ENCODE results near the gene REEP1.

REEP1 gene

GRCh38 chr2:86216575-86217555 lies 120.6 kb downstream of the REEP1 start:
- no peaks in the 10 kb centered on the region for H3K9me3 ChIP-seq (ENCODE audit: control insufficient read depth, insufficient read depth, low read length)
- no peak overlapping the region for H3K4me3 ChIP-seq (ENCODE audit: low read length)
- H3K4me1 ChIP-seq (ENCODE audit: control insufficient read depth, insufficient read depth, low read length), result no peaks in the 10 kb centered on the region
- peaks cover 4% of the 10 kb centered on the region; the same call in 1 of the 2 replicates for H3K36me3 ChIP-seq (ENCODE audit: control insufficient read depth, insufficient read depth, low read length)
- no peaks in the 10 kb centered on the region for H3K27me3 ChIP-seq (ENCODE audit: control insufficient read depth, insufficient read depth, low read length)
- no peak for DNase-seq (ENCODE audit: low read depth, low spot score)
- no peak overlapping the region for H3K27ac ChIP-seq (ENCODE audit: low read length)
- no CpG with 5 or more reads among the region's 13 CpGs for WGBS (ENCODE audit: insufficient coverage, insufficient read length)

GRCh38 chr2:86214503-86214832 lies 123.0 kb downstream of the REEP1 start:
- H3K9me3 ChIP-seq (ENCODE audit: control insufficient read depth, insufficient read depth, low read length), result no peaks in the 10 kb centered on the region
- no peak for DNase-seq (ENCODE audit: low read depth, low spot score)
- no peak overlapping the region for H3K4me3 ChIP-seq (ENCODE audit: low read length)
- WGBS (ENCODE audit: insufficient coverage, insufficient read length), result no CpG with 5 or more reads among the region's 2 CpGs
- H3K36me3 ChIP-seq (ENCODE audit: control insufficient read depth, insufficient read depth, low read length), result peaks cover 7% of the 10 kb centered on the region; the same call in 1 of the 2 replicates
- H3K27ac ChIP-seq (ENCODE audit: low read length), result no peak overlapping the region
- no peaks in the 10 kb centered on the region for H3K27me3 ChIP-seq (ENCODE audit: control insufficient read depth, insufficient read depth, low read length)
- H3K4me1 ChIP-seq (ENCODE audit: control insufficient read depth, insufficient read depth, low read length), result no peaks in the 10 kb centered on the region

GRCh38 chr2:86213699-86214502 lies 123.5 kb downstream of the REEP1 start:
- Histone ChIP-seq H3K4me3 (ENCODE audit: low read length) (no peak overlapping the region), H3K9me3 (ENCODE audit: control insufficient read depth, insufficient read depth, low read length) (no peaks in the 10 kb centered on the region), H3K27me3 (ENCODE audit: control insufficient read depth, insufficient read depth, low read length) (no peaks in the 10 kb centered on the region), H3K36me3 (ENCODE audit: control insufficient read depth, insufficient read depth, low read length) (peaks cover 9% of the 10 kb centered on the region; the same call in 1 of the 2 replicates), H3K4me1 (ENCODE audit: control insufficient read depth, insufficient read depth, low read length) (no peaks in the 10 kb centered on the region), H3K27ac (ENCODE audit: low read length) (no peak overlapping the region)
- no peak for DNase-seq (ENCODE audit: low read depth, low spot score)
- no CpG with 5 or more reads among the region's 4 CpGs for WGBS (ENCODE audit: insufficient coverage, insufficient read length)

GRCh38 chr2:86213056-86213455 lies 124.4 kb downstream of the REEP1 start:
- H3K9me3 ChIP-seq (ENCODE audit: control insufficient read depth, insufficient read depth, low read length), result no peaks in the 10 kb centered on the region
- no peak overlapping the region for H3K27ac ChIP-seq (ENCODE audit: low read length)
- DNase-seq (ENCODE audit: low read depth, low spot score), result no peak
- H3K36me3 ChIP-seq (ENCODE audit: control insufficient read depth, insufficient read depth, low read length), result peaks cover 9% of the 10 kb centered on the region; the same call in 1 of the 2 replicates
- H3K27me3 ChIP-seq (ENCODE audit: control insufficient read depth, insufficient read depth, low read length), result no peaks in the 10 kb centered on the region
- no peaks in the 10 kb centered on the region for H3K4me1 ChIP-seq (ENCODE audit: control insufficient read depth, insufficient read depth, low read length)
- H3K4me3 ChIP-seq (ENCODE audit: low read length), result no peak overlapping the region
- no CpG with 5 or more reads among the region's 1 CpG for WGBS (ENCODE audit: insufficient coverage, insufficient read length)

- H3K4me1 ChIP-seq (ENCODE audit: control insufficient read depth, insufficient read depth, low read length), result no peaks in the 10 kb centered on the region
- DNase-seq (ENCODE audit: low read depth, low spot score), result no peak
- peaks cover 14% of the 10 kb centered on the region; the same call in 1 of the 2 replicates for H3K36me3 ChIP-seq (ENCODE audit: control insufficient read depth, insufficient read depth, low read length)
- H3K27me3 ChIP-seq (ENCODE audit: control insufficient read depth, insufficient read depth, low read length), result no peaks in the 10 kb centered on the region
- no peak overlapping the region for H3K4me3 ChIP-seq (ENCODE audit: low read length)
- no peaks in the 10 kb centered on the region for H3K9me3 ChIP-seq (ENCODE audit: control insufficient read depth, insufficient read depth, low read length)
- H3K27ac ChIP-seq (ENCODE audit: low read length), result no peak overlapping the region
- WGBS (ENCODE audit: insufficient coverage, insufficient read length), result no CpG with 5 or more reads among the region's 2 CpGs
These were observed 125.6 kb downstream of the REEP1 start for GRCh38 chr2:86211796-86212188.

- DNase-seq (ENCODE audit: low read depth, low spot score), result no peak
These were observed 126.2 kb downstream of the REEP1 start for GRCh38 chr2:86211033-86211795.

GRCh38 chr2:86204458-86204857 lies 133.0 kb downstream of the REEP1 start:
- DNase-seq (ENCODE audit: low read depth, low spot score), result no peak
- WGBS (ENCODE audit: insufficient coverage, insufficient read length), result no CpG with 5 or more reads among the region's 7 CpGs
- H3K9me3 ChIP-seq (ENCODE audit: control insufficient read depth, insufficient read depth, low read length), result no peaks in the 10 kb centered on the region
- peaks cover 8% of the 10 kb centered on the region; the same call in 1 of the 2 replicates for H3K36me3 ChIP-seq (ENCODE audit: control insufficient read depth, insufficient read depth, low read length)
- no peak overlapping the region for H3K27ac ChIP-seq (ENCODE audit: low read length)
- H3K4me1 ChIP-seq (ENCODE audit: control insufficient read depth, insufficient read depth, low read length), result no peaks in the 10 kb centered on the region
- no peaks in the 10 kb centered on the region; the same call in 1 of the 2 replicates for H3K27me3 ChIP-seq (ENCODE audit: control insufficient read depth, insufficient read depth, low read length)
- no peak overlapping the region for H3K4me3 ChIP-seq (ENCODE audit: low read length)

More at GRCh38 chr2:86211033-86211795, 126.2 kb downstream of the REEP1 start:
- Histone ChIP-seq H3K36me3 (ENCODE audit: control insufficient read depth, insufficient read depth, low read length) (peaks cover 14% of the 10 kb centered on the region; the same call in 1 of the 2 replicates), H3K27me3 (ENCODE audit: control insufficient read depth, insufficient read depth, low read length) (no peaks in the 10 kb centered on the region; the same call in 1 of the 2 replicates), H3K27ac (ENCODE audit: low read length) (no peak overlapping the region), H3K4me1 (ENCODE audit: control insufficient read depth, insufficient read depth, low read length) (no peaks in the 10 kb centered on the region), H3K4me3 (ENCODE audit: low read length) (no peak overlapping the region), H3K9me3 (ENCODE audit: control insufficient read depth, insufficient read depth, low read length) (no peaks in the 10 kb centered on the region)
- no CpG with 5 or more reads among the region's 2 CpGs for WGBS (ENCODE audit: insufficient coverage, insufficient read length)

GRCh38 chr2:86203614-86204013 lies 133.8 kb downstream of the REEP1 start:
- Histone ChIP-seq H3K9me3 (ENCODE audit: control insufficient read depth, insufficient read depth, low read length) (no peaks in the 10 kb centered on the region), H3K4me3 (ENCODE audit: low read length) (no peak overlapping the region), H3K27me3 (ENCODE audit: control insufficient read depth, insufficient read depth, low read length) (no peaks in the 10 kb centered on the region; the same call in 1 of the 2 replicates), H3K4me1 (ENCODE audit: control insufficient read depth, insufficient read depth, low read length) (no peaks in the 10 kb centered on the region), H3K27ac (ENCODE audit: low read length) (no peak overlapping the region), H3K36me3 (ENCODE audit: control insufficient read depth, insufficient read depth, low read length) (peaks cover 5% of the 10 kb centered on the region; the same call in 1 of the 2 replicates)
- no peak for DNase-seq (ENCODE audit: low read depth, low spot score)
- no CpG with 5 or more reads among the region's 1 CpG for WGBS (ENCODE audit: insufficient coverage, insufficient read length)

GRCh38 chr2:86202702-86203101 lies 134.7 kb downstream of the REEP1 start:
- H3K36me3 ChIP-seq (ENCODE audit: control insufficient read depth, insufficient read depth, low read length), result peaks cover 5% of the 10 kb centered on the region; the same call in 1 of the 2 replicates
- no CpG with 5 or more reads among the region's 9 CpGs for WGBS (ENCODE audit: insufficient coverage, insufficient read length)

GRCh38 chr2:86202336-86202692 lies 135.1 kb downstream of the REEP1 start:
- no peak overlapping the region for H3K4me3 ChIP-seq (ENCODE audit: low read length)
- peaks cover 2% of the 10 kb centered on the region; the same call in 1 of the 2 replicates for H3K36me3 ChIP-seq (ENCODE audit: control insufficient read depth, insufficient read depth, low read length)
- no peak for DNase-seq (ENCODE audit: low read depth, low spot score)
- no CpG with 5 or more reads among the region's 2 CpGs for WGBS (ENCODE audit: insufficient coverage, insufficient read length)
- H3K27ac ChIP-seq (ENCODE audit: low read length), result no peak overlapping the region
- H3K4me1 ChIP-seq (ENCODE audit: control insufficient read depth, insufficient read depth, low read length), result no peaks in the 10 kb centered on the region
- H3K27me3 ChIP-seq (ENCODE audit: control insufficient read depth, insufficient read depth, low read length), result no peaks in the 10 kb centered on the region; the same call in 1 of the 2 replicates
- no peaks in the 10 kb centered on the region for H3K9me3 ChIP-seq (ENCODE audit: control insufficient read depth, insufficient read depth, low read length)

More at GRCh38 chr2:86202702-86203101, 134.7 kb downstream of the REEP1 start:
- H3K27ac ChIP-seq (ENCODE audit: low read length), result no peak overlapping the region
- H3K4me3 ChIP-seq (ENCODE audit: low read length), result no peak overlapping the region
- H3K27me3 ChIP-seq (ENCODE audit: control insufficient read depth, insufficient read depth, low read length), result no peaks in the 10 kb centered on the region; the same call in 1 of the 2 replicates
- H3K4me1 ChIP-seq (ENCODE audit: control insufficient read depth, insufficient read depth, low read length), result no peaks in the 10 kb centered on the region
- DNase-seq (ENCODE audit: low read depth, low spot score), result no peak
- no peaks in the 10 kb centered on the region for H3K9me3 ChIP-seq (ENCODE audit: control insufficient read depth, insufficient read depth, low read length)
